K562 (cell line): ENCODE data around the gene CLHC1. TPM values are rescaled to one million over a fixed set of nuclear protein-coding genes. Genes with fewer than 3 reads are reported as not detected.

Experiments
- ATAC-seq: fragments of 200-7000 bp; cut with Tn5 transposase; 3 replicates; pipeline ENCODE4 v1.9.1; 2020; ENCODE audit warnings: moderate library complexity
- BruUV-seq: library from RNA; stranded (reverse); fragments of 400-500 nt; replicated peaks from 2 replicates; lab custom pipeline; 2021; lab: Mats Ljungman, UMichigan
- CTCF ChIA-PET: fragments of 300-600 bp; formaldehyde crosslinking; extraction: SDS; loops from one replicate; lab custom pipeline; 2021; ENCODE audit warnings: low intra/inter-chr PET ratio; lab: Yijun Ruan, JAX
- POLR2A ChIA-PET: fragments of 300-600, 350-650 bp; sonication (Branson Sonifier 250); formaldehyde crosslinking; extraction: SDS; loops from one replicate; lab custom pipeline; 2021; ENCODE audit warnings: antibody characterized with exemption, inconsistent platforms; lab: Yijun Ruan, JAX
- DNase-seq, 4 experiments: peaks; one replicate each; pipeline versions ENCODE4 v3.0.0 to v3.0.0-alpha.2; 2011 to 2018; ENCODE audit warnings: low spot score in 3 of 4, mixed read lengths in 3 of 4; ENCODE audit errors: extremely low read depth in 1 of 4
- FAIRE-seq: peaks from 2 replicates; lab custom pipeline; 2011; peaks lifted over from hg19 to GRCh38; lab: Jason Lieb, UNC
- H2AFZ ChIP-seq: 2 replicates; pipeline ENCODE4 v1.6.0; 2011; ENCODE audit warnings: low read depth, low read length, control low read depth, inconsistent platforms
- H3K27ac ChIP-seq: fragments of 200-600 bp; 3 replicates; pipeline ENCODE4 v1.8.0; 2011; ENCODE audit warnings: low read depth, mild to moderate bottlenecking, control low read depth, inconsistent platforms, low read length, moderate library complexity, mixed read lengths; ENCODE audit errors: extremely low read depth
- H3K27me3 ChIP-seq, 2 experiments: fragments of 300-600 bp in 1 of 2; 2 replicates in 1 of 2; 3 replicates in 1 of 2; pipeline versions ENCODE4 v1.6.0 to v1.8.0; 2011; ENCODE audit warnings: inconsistent platforms in 2 of 2, low read length in 2 of 2, mild to moderate bottlenecking in 1 of 2, mixed read lengths in 1 of 2, moderate library complexity in 1 of 2; ENCODE audit not compliant: control insufficient read depth in 2 of 2, insufficient read depth in 2 of 2
- H3K36me3 ChIP-seq: fragments of 300-600 bp; 3 replicates; pipeline ENCODE4 v1.8.0; 2011; ENCODE audit warnings: mild to moderate bottlenecking, low read length, inconsistent platforms; ENCODE audit not compliant: control insufficient read depth, insufficient read depth
- H3K4me1 ChIP-seq, 2 experiments: fragments of 200-600 bp in 1 of 2; replicated peaks in 1 of 2; 2 replicates in 1 of 2; 3 replicates in 1 of 2; pipeline versions ENCODE4 v1.5.1 to v1.8.0; 2011; ENCODE audit warnings: inconsistent platforms in 2 of 2, low read length in 2 of 2, mild to moderate bottlenecking in 1 of 2, mixed read lengths in 1 of 2, moderate library complexity in 1 of 2; ENCODE audit not compliant: control insufficient read depth in 2 of 2, insufficient read depth in 2 of 2
- H3K4me2 ChIP-seq: 2 replicates; pipeline ENCODE4 v1.6.1; 2011; ENCODE audit warnings: low read length, control low read depth, inconsistent platforms, mixed read lengths; ENCODE audit not compliant: insufficient read depth
- H3K4me3 ChIP-seq: fragments of 200-600 bp; sonication (generic), shearing (Covaris generic); 2 replicates; pipeline ENCODE4 v1.5.1; 2016; ENCODE audit warnings: control low read depth, inconsistent platforms
- H3K79me2 ChIP-seq: fragments of 200-600 bp; 3 replicates; pipeline ENCODE4 v1.8.0; 2011; ENCODE audit warnings: low read length, inconsistent platforms; ENCODE audit not compliant: control insufficient read depth, insufficient read depth
- H3K9ac ChIP-seq, 2 experiments: 2 replicates each; pipeline versions ENCODE4 v1.6.0 to v1.6.1; 2011; ENCODE audit warnings: low read depth in 2 of 2, low read length in 2 of 2, control low read depth in 1 of 2, inconsistent platforms in 1 of 2, mild to moderate bottlenecking in 1 of 2, mixed read lengths in 1 of 2; ENCODE audit not compliant: insufficient read depth in 1 of 2
- H3K9me1 ChIP-seq: one replicate; pipeline ENCODE4 v1.6.0; 2011; ENCODE audit warnings: inconsistent platforms, mild to moderate bottlenecking, low read length, moderate library complexity; ENCODE audit not compliant: control insufficient read depth, insufficient read depth
- H3K9me3 ChIP-seq: replicated peaks from 2 replicates; pipeline ENCODE4 v1.5.1; 2011; ENCODE audit warnings: low read depth, low read length, inconsistent platforms; ENCODE audit not compliant: control insufficient read depth, insufficient read depth
- H4K20me1 ChIP-seq: replicated peaks from 2 replicates; pipeline ENCODE4 v1.6.1; 2011; ENCODE audit warnings: low read length, inconsistent platforms, mixed read lengths; ENCODE audit not compliant: control insufficient read depth, insufficient read depth
- CBX1 ChIP-seq: sonication (generic); IDR thresholded peaks from 2 replicates; pipeline ENCODE4 v1.6.1; 2016; ENCODE audit warnings: antibody characterized with exemption, low read depth, mild to moderate bottlenecking
- EHMT2 ChIP-seq: fragments of 450-650 bp; IDR thresholded peaks from 2 replicates; pipeline ENCODE4 v1.6.1; 2018; ENCODE audit warnings: antibody characterized with exemption
- HDAC3 ChIP-seq: fragments of 450-650 bp; IDR thresholded peaks from 2 replicates; pipeline ENCODE4 v1.6.1; 2018; ENCODE audit warnings: borderline replicate concordance, mild to moderate bottlenecking, moderate library complexity; ENCODE audit not compliant: partially characterized antibody
- HDAC8 ChIP-seq: fragments of 450-650 bp; IDR thresholded peaks from 2 replicates; pipeline ENCODE4 v1.6.1; 2016; ENCODE audit warnings: mild to moderate bottlenecking, missing genetic modification characterization, moderate library complexity, missing compliant biosample characterization
- NFIC ChIP-seq: fragments of 450-650 bp; IDR thresholded peaks from 2 replicates; pipeline ENCODE4 v1.6.1; 2017; ENCODE audit warnings: mild to moderate bottlenecking, inconsistent platforms
- NFRKB ChIP-seq: fragments of 450-650 bp; IDR thresholded peaks from 2 replicates; pipeline ENCODE4 v1.6.1; 2016; ENCODE audit warnings: low read depth
- PHB2 ChIP-seq: fragments of 450-650 bp; IDR thresholded peaks from 2 replicates; pipeline ENCODE4 v1.6.1; 2017; ENCODE audit warnings: low read depth
- PHF8 ChIP-seq: fragments of 200-600 bp; sonication (generic); IDR thresholded peaks from 2 replicates; pipeline ENCODE4 v1.6.1; 2012; ENCODE audit warnings: mixed run types, mild to moderate bottlenecking, inconsistent platforms, low read length, moderate library complexity, borderline replicate concordance
- RB1 ChIP-seq: fragments of 450-650 bp; IDR thresholded peaks from 2 replicates; pipeline ENCODE4 v1.6.1; 2017; ENCODE audit warnings: low read depth, mild to moderate bottlenecking
- RHOXF2B ChIP-seq: fragments of 250-450 bp; sonication (Bioruptor Pico); conservative IDR thresholded peaks from 2 replicates; pipeline ENCODE4 v1.5.1; 2021
- SIN3A ChIP-seq, 2 experiments: fragments of 150-350 bp in 1 of 2; IDR thresholded peaks; 2 replicates each; pipeline ENCODE4 v1.6.1; 2011 to 2016; ENCODE audit warnings: borderline replicate concordance in 2 of 2, low read depth in 2 of 2, low read length in 2 of 2, mild to moderate bottlenecking in 2 of 2, moderate library complexity in 2 of 2; ENCODE audit not compliant: control insufficient read depth in 1 of 2
- XRCC4 ChIP-seq: IDR thresholded peaks from one replicate; pipeline ENCODE4 v1.6.1; 2011; ENCODE audit not compliant: insufficient read depth, insufficient read length; ENCODE audit errors: extremely low read depth
- ZBTB34 ChIP-seq: fragments of 250-450 bp; sonication (Bioruptor Pico); IDR thresholded peaks from 2 replicates; pipeline ENCODE4 v1.8.0; 2021; ENCODE audit warnings: mild to moderate bottlenecking, moderate library complexity
- ZFPM2 ChIP-seq: fragments of 250-450 bp; sonication (Bioruptor Pico); IDR thresholded peaks from 2 replicates; pipeline ENCODE4 v1.5.1; 2022; ENCODE audit warnings: mild to moderate bottlenecking
- ZFX ChIP-seq: sonication (generic); formaldehyde crosslinking; IDR thresholded peaks from 2 replicates; pipeline ENCODE4 v1.8.0; 2022; ENCODE audit warnings: mild to moderate bottlenecking, missing genetic modification reagents, moderate library complexity
- ZNF431 ChIP-seq: sonication (generic); formaldehyde crosslinking; IDR thresholded peaks from 2 replicates; pipeline ENCODE4 v1.8.0; 2022; ENCODE audit warnings: mild to moderate bottlenecking, missing genetic modification reagents
- ZZZ3 ChIP-seq: fragments of 450-650 bp; IDR thresholded peaks from 2 replicates; pipeline ENCODE4 v1.6.1; 2016; ENCODE audit warnings: antibody characterized with exemption, mild to moderate bottlenecking, moderate library complexity
- WGBS: fragments of 100-300 bp; shearing (Covaris generic); methylation state at CpG from one replicate; pipeline ENCODE4 v1.1.6; 2016; ENCODE audit warnings: low coverage, mixed read lengths; ENCODE audit not compliant: insufficient coverage; ENCODE audit errors: missing lambda C conversion rate; 5-methylcytosine and 5-hydroxymethylcytosine counted together
- in situ Hi-C: fragments of 300-500 bp; cut with MboI; formaldehyde crosslinking; loops from 4 replicates; pipeline ENCODE4 v1.15.0; 2018; ENCODE audit warnings: inconsistent platforms, mixed read lengths
- intact Hi-C: fragments of 100-400 bp; cut with micrococcal nuclease; formaldehyde crosslinking; loops from 2 replicates; pipeline ENCODE4 v1.14.2; 2022
- polyA plus RNA-seq, 8 experiments: library from polyadenylated mRNA; depleted of rRNA in 4 of 8; stranded (reverse) in 5 of 8; unstranded in 3 of 8; fragments of >200 nt; fragmentation: Nextera tagmentation in 2 of 8; fragmentation: Illumina TruSeq in 1 of 8; extraction: Ambion mirVana in 2 of 8; extraction: Trizol in 1 of 8; gene quantifications; 2 replicates each; pipeline versions ENCODE4 v1.2.1 to v1.2.3, GENCODE V29; 2011 to 2014; ENCODE audit warnings: inconsistent platforms in 1 of 8, missing spikeins in 1 of 8
- total RNA-seq, 7 experiments: library from RNA; depleted of rRNA in 6 of 7; stranded (reverse); fragments of >200 nt in 6 of 7; fragmentation: Illumina TruSeq in 2 of 7; extraction: Trizol in 2 of 7; gene quantifications; 2 replicates each; pipeline versions ENCODE4 v1.2.1 to v1.2.3, GENCODE V29; 2011 to 2021; ENCODE audit warnings: low replicate concordance in 1 of 7

The CLHC1 gene
- total and polyA plus RNA-seq, 9 of the 15 experiments (the other 6 are each of a cell fraction or from before 2014, with no cell fraction given), result 3.7 to 14.3 (median 8.6) TPM

GRCh38 chr2:55169915-55170314 lies 62.2 kb downstream of the CLHC1 start:
- ChIA-PET CTCF (no interaction called here), POLR2A (interaction anchor here (0.6 to 2.0 kb wide), 2 partner anchors 10 to 124 kb away, joined by 4 to 5 read pairs; no protein-coding TSS in a partner anchor)
- Histone ChIP-seq H3K4me1 (peaks cover 4 to 19% of the 10 kb centered on the region in 2 experiments; a peak in 3 of 5 replicates), H3K9me1 (no peaks in the 10 kb centered on the region), H3K4me2 (no peak overlapping the region), H3K27me3 (no peaks in the 10 kb centered on the region), H2AFZ (no peak overlapping the region), H3K36me3 (no peaks in the 10 kb centered on the region), H3K27ac (no peak overlapping the region), H4K20me1 (no peaks in the 10 kb centered on the region), H3K9ac (no peak overlapping the region), H3K79me2 (no peaks in the 10 kb centered on the region), H3K9me3 (no peaks in the 10 kb centered on the region), H3K4me3 (no peak overlapping the region)
- no peak for FAIRE-seq
- ATAC-seq, result no peak
- no peak for TF ChIP-seq HDAC3
- TF ChIP-seq NFRKB, result no peak
- no peak for TF ChIP-seq ZFX (CRISPR knock-in tag)
- no peak for TF ChIP-seq PHF8
- no peak for TF ChIP-seq PHB2
- TF ChIP-seq ZBTB34, result no peak
- TF ChIP-seq HDAC8 (tag), result no peak
- no peak for TF ChIP-seq NFIC
- TF ChIP-seq RB1, result no peak
- TF ChIP-seq ZFPM2, result no peak
- TF ChIP-seq SIN3A (IDR thresholded peaks at IDR 0.05; ENCODE audit: borderline replicate concordance in 2 of 2, control insufficient read depth in 1 of 2, low read depth in 2 of 2, low read length in 2 of 2), result no peak
- no peak for TF ChIP-seq RHOXF2B
- TF ChIP-seq ZZZ3, result no peak
- no peak for TF ChIP-seq ZNF431 (CRISPR knock-in tag)
- no peak for TF ChIP-seq XRCC4
- TF ChIP-seq CBX1, result no peak
- no peak for TF ChIP-seq EHMT2
- DNase-seq, result no peak
- intact Hi-C loops, result loop anchor here (5.0 kb wide), 2 partner anchors 53 to 203 kb away; no protein-coding TSS in a partner anchor
- in situ Hi-C loops, result loop anchor here (5.0 to 10.0 kb wide), 2 partner anchors 123 to 265 kb away; no protein-coding TSS in a partner anchor
- WGBS, result 44% methylated on average over 3 of the region's 3 CpGs
- BruUV-seq, result no TSS peak
